Adrenal gland (tissue), 5 donors: Measurements from ENCODE around the gene ZFP1.

Experiments used
- CTCF ChIP-seq, 6 experiments: fragments of 450-650 bp in 4 of 6; fragments of 200-600 bp in 2 of 6; sonication (generic) in 1 of 6; IDR thresholded peaks; 1 replicate in 5 of 6; 2 replicates in 1 of 6; pipeline versions ENCODE4 v1.5.1 to v1.8.0; 2016 to 2021; ENCODE audit warnings: antibody characterized with exemption in 6 of 6, mild to moderate bottlenecking in 2 of 6, moderate library complexity in 1 of 6
- POLR2A ChIP-seq, 2 donors: fragments of 450-650 bp; IDR thresholded peaks; one replicate each; pipeline ENCODE4 v1.6.1; 2017; ENCODE audit warnings: antibody characterized with exemption in 2 of 2, mild to moderate bottlenecking in 2 of 2, moderate library complexity in 1 of 2
- donor health status: DM: no; HTN: no; CAD: no.

- no peak for TF ChIP-seq CTCF (IDR thresholded peaks at IDR 0.05)
- TF ChIP-seq POLR2A (IDR thresholded peaks at IDR 0.05), result no peak
Measured at GRCh38 chr16:75138636-75139035, 9.7 kb upstream of the ZFP1 start.
